C4-2B (cell line): ENCODE measurements around the gene NPLOC4.

ENCODE experiments used
- CTCF ChIP-seq: fragments of 450-650 bp; conservative IDR thresholded peaks from 2 replicates; pipeline ENCODE4 v1.5.1; 2017; ENCODE audit warnings: mild to moderate bottlenecking
- ZFX ChIP-seq: fragments of 450-650 bp; IDR thresholded peaks from 2 replicates; pipeline ENCODE4 v1.6.1; 2017

- TF ChIP-seq CTCF (no peak), ZFX (no peak)
These were observed 10.1 kb upstream of the NPLOC4 start for GRCh38 chr17:81646869-81647600.
